Transverse colon (tissue), 4 donors: ENCODE results near the gene BAZ1B. TPM values are rescaled to one million over a fixed set of nuclear protein-coding genes. Genes with fewer than 3 reads are reported as not detected.

ENCODE experiments used
- DNase-seq: peaks from one replicate; pipeline ENCODE4 v3.0.0-alpha.2; 2019
- H3K27ac ChIP-seq, 4 donors: fragments of 200-600 bp; sonication (generic); 2 replicates each; pipeline ENCODE4 v1.5.1; 2016 to 2018; ENCODE audit warnings: inconsistent platforms in 4 of 4
- H3K27me3 ChIP-seq: fragments of 200-600 bp; sonication (generic); 2 replicates; pipeline ENCODE4 v1.5.1; 2017; ENCODE audit warnings: inconsistent platforms
- H3K36me3 ChIP-seq, 4 donors: fragments of 200-600 bp; sonication (generic); 2 replicates each; pipeline ENCODE4 v1.5.1; 2017 to 2019; ENCODE audit warnings: inconsistent platforms in 4 of 4
- H3K4me1 ChIP-seq, 4 donors: fragments of 200-600 bp; sonication (generic); 2 replicates each; pipeline ENCODE4 v1.5.1; 2017 to 2020; ENCODE audit warnings: inconsistent platforms in 4 of 4
- H3K4me3 ChIP-seq, 4 donors: fragments of 200-600 bp; sonication (generic); 1 replicate in 1 of 4; 2 replicates in 3 of 4; pipeline versions ENCODE4 v1.5.1 to v1.6.1; 2017 to 2019; ENCODE audit warnings: inconsistent platforms in 4 of 4
- H3K9me3 ChIP-seq, 2 donors: fragments of 200-600 bp; sonication (generic); 2 replicates each; pipeline ENCODE4 v1.5.1; 2017 to 2019; ENCODE audit warnings: inconsistent platforms in 2 of 2
- CTCF ChIP-seq, 5 experiments: fragments of 200-600 bp in 3 of 5; fragments of 450-650 bp in 2 of 5; sonication (generic) in 3 of 5; IDR thresholded peaks; 1 replicate in 2 of 5; 2 replicates in 3 of 5; pipeline ENCODE4 v1.5.1; 2016 to 2017; ENCODE audit warnings: antibody characterized with exemption in 5 of 5, inconsistent platforms in 3 of 5, mild to moderate bottlenecking in 2 of 5, moderate library complexity in 1 of 5
- EP300 ChIP-seq: sonication (generic); formaldehyde crosslinking; IDR thresholded peaks from one replicate; pipeline ENCODE4 v1.6.1; 2017; ENCODE audit warnings: antibody characterized with exemption, low read depth
- POLR2A ChIP-seq: fragments of 450-650 bp; IDR thresholded peaks from one replicate; pipeline ENCODE4 v1.6.1; 2016; ENCODE audit warnings: antibody characterized with exemption, mild to moderate bottlenecking, moderate library complexity
- POLR2AphosphoS5 ChIP-seq, 3 donors: sonication (generic); formaldehyde crosslinking; IDR thresholded peaks; one replicate each; pipeline ENCODE4 v1.6.1; 2016; ENCODE audit warnings: antibody characterized with exemption in 3 of 3
- WGBS, 2 donors: methylation state at CpG; one replicate each; pipeline ENCODE4 v1.1.5; 2018; ENCODE audit warnings: low coverage in 1 of 2; 5-methylcytosine and 5-hydroxymethylcytosine counted together
- in situ Hi-C, 4 donors: fragments of 200-750 bp; cut with MboI; loops; one replicate each; pipeline versions ENCODE4 v1.15.0 to v1.15.1; 2017; ENCODE audit warnings: low sequenced_read_pairs in 3 of 4, low pct_ligation_motif_present in 1 of 4, low pct_unique_long_range_greater_than_20kb in 1 of 4
- intact Hi-C: fragments of 100-400 bp; cut with DNase I; formaldehyde crosslinking; loops from one replicate; pipeline ENCODE4 v1.15.1; 2023; ENCODE audit warnings: low total_unique reads
- total RNA-seq, 4 donors: library from RNA; depleted of rRNA; stranded (reverse); fragments of >200 nt; gene quantifications; one replicate each; pipeline ENCODE4 v1.1.0, GENCODE V29; 2016

Gene BAZ1B
- total RNA-seq, 4 donors from 2014 or later = 28.7 to 48.0 (median 33.7) TPM

GRCh38 chr7:73447121-73447733, 74.9 kb downstream of the BAZ1B start:
- TF ChIP-seq POLR2A (no peak), EP300 (no peak), POLR2AphosphoS5 (IDR thresholded peaks at IDR 0.05) (no peak), CTCF (IDR thresholded peaks at IDR 0.05) (no peak)
- peaks cover 0 to 86% (median 42%) of the 10 kb centered on the region in 4 donors for H3K36me3 ChIP-seq
- H3K4me3 ChIP-seq = no peak overlapping the region
- DNase-seq = no peak
- H3K9me3 ChIP-seq = no peaks in the 10 kb centered on the region
- WGBS, 2 donors = 91 to 100% methylated on average over 2 to 5 of the region's 5 CpGs
- no peak overlapping the region for H3K27ac ChIP-seq
- H3K4me1 ChIP-seq = no peaks in the 10 kb centered on the region
- in situ Hi-C loops = loop anchor here in 2 of 4 donors (10.0 kb wide), 1 partner anchor 112 kb away; no protein-coding TSS in a partner anchor
- intact Hi-C loops = no loop called here
- no peaks in the 10 kb centered on the region for H3K27me3 ChIP-seq

GRCh38 chr7:73446682-73447081, 75.4 kb downstream of the BAZ1B start:
- H3K4me3 ChIP-seq = no peak overlapping the region
- intact Hi-C loops (no loop called here), in situ Hi-C loops (loop anchor here in 2 of 4 donors (10.0 kb wide), 1 partner anchor 112 kb away; no protein-coding TSS in a partner anchor)
- no peaks in the 10 kb centered on the region for H3K9me3 ChIP-seq
- peaks cover 0 to 92% (median 45%) of the 10 kb centered on the region in 4 donors for H3K36me3 ChIP-seq
- TF ChIP-seq CTCF (IDR thresholded peaks at IDR 0.05) = no peak
- TF ChIP-seq POLR2A = no peak
- TF ChIP-seq EP300 = no peak
- H3K27ac ChIP-seq = no peak overlapping the region
- no peaks in the 10 kb centered on the region for H3K27me3 ChIP-seq
- no peak for DNase-seq
- WGBS, 2 donors = 68 to 78% methylated on average over 4 of the region's 4 CpGs
- no peaks in the 10 kb centered on the region for H3K4me1 ChIP-seq

- Histone ChIP-seq H3K36me3 (peaks cover 0 to 78% (median 37%) of the 10 kb centered on the region in 4 donors), H3K27ac (no peak overlapping the region), H3K27me3 (no peaks in the 10 kb centered on the region), H3K4me3 (no peak overlapping the region), H3K9me3 (no peaks in the 10 kb centered on the region), H3K4me1 (no peaks in the 10 kb centered on the region)
- DNase-seq = no peak
- TF ChIP-seq POLR2A (no peak), CTCF (IDR thresholded peaks at IDR 0.05) (no peak), POLR2AphosphoS5 (IDR thresholded peaks at IDR 0.05) (no peak), EP300 (no peak)
- 96 to 100% methylated on average over 1 to 12 of the region's 12 CpGs for WGBS, 2 donors
- in situ Hi-C loops (loop anchor here in 2 of 4 donors (10.0 kb wide), 1 partner anchor 109 kb away; no protein-coding TSS in a partner anchor), intact Hi-C loops (no loop called here)
Observed at GRCh38 chr7:73443548-73444255, 78.4 kb downstream of the BAZ1B start.

- Histone ChIP-seq H3K27me3 (no peaks in the 10 kb centered on the region), H3K4me1 (no peaks in the 10 kb centered on the region), H3K36me3 (peaks cover 0 to 71% (median 34%) of the 10 kb centered on the region in 4 donors), H3K27ac (no peak overlapping the region), H3K9me3 (no peaks in the 10 kb centered on the region), H3K4me3 (no peak overlapping the region)
- in situ Hi-C loops = loop anchor here in 2 of 4 donors (10.0 kb wide), 1 partner anchor 108 kb away; no protein-coding TSS in a partner anchor
- intact Hi-C loops = no loop called here
- no peak for DNase-seq
- TF ChIP-seq POLR2AphosphoS5 (IDR thresholded peaks at IDR 0.05) (no peak), EP300 (no peak), POLR2A (no peak), CTCF (IDR thresholded peaks at IDR 0.05) (no peak)
- 60 to 87% methylated on average over 3 to 11 of the region's 11 CpGs for WGBS, 2 donors
Observed at GRCh38 chr7:73442903-73443500, 79.1 kb downstream of the BAZ1B start.
